HL-60 (cell line): ENCODE data around the gene AS3MT.

Experiments
- DNase-seq, 2 experiments: peaks; one replicate each; pipeline ENCODE4 v3.0.0-alpha.2; 2010 to 2020; ENCODE audit warnings: low read depth in 1 of 2, low spot score in 1 of 2
- H3K27ac ChIP-seq: fragments of 250-450 bp; sonication (Bioruptor Pico); replicated peaks from 2 replicates; pipeline ENCODE4 v1.5.1; 2020; ENCODE audit warnings: mild to moderate bottlenecking, moderate library complexity
- H3K27me3 ChIP-seq: fragments of 250-450 bp; sonication (Bioruptor Pico); 2 replicates; pipeline ENCODE4 v1.5.1; 2021; ENCODE audit warnings: mild to moderate bottlenecking, moderate library complexity; ENCODE audit not compliant: insufficient read depth, poor library complexity, severe bottlenecking
- H3K4me3 ChIP-seq: replicated peaks from 2 replicates; pipeline ENCODE4 v1.5.1; 2011; ENCODE audit warnings: mild to moderate bottlenecking, control low read depth, low read length; ENCODE audit not compliant: insufficient read depth
- GABPA ChIP-seq: IDR thresholded peaks from 2 replicates; pipeline ENCODE4 v1.6.1; 2012; ENCODE audit warnings: low read depth
- POLR2AphosphoS5 ChIP-seq: IDR thresholded peaks from 2 replicates; pipeline ENCODE4 v1.6.1; 2012; ENCODE audit warnings: low read depth
- SPI1 ChIP-seq: IDR thresholded peaks from 2 replicates; pipeline ENCODE4 v1.6.1; 2012; ENCODE audit warnings: low read depth, mild to moderate bottlenecking, borderline replicate concordance
- TF ChIP-seq, protein P1 (sequence below): IDR thresholded peaks from one replicate; pipeline ENCODE4 v1.5.1; 2011; ENCODE audit warnings: low read length, control low read depth, inconsistent platforms; ENCODE audit not compliant: insufficient read depth
- TF ChIP-seq, protein P2 (sequence below): IDR thresholded peaks from 2 replicates; pipeline ENCODE4 v1.6.1; 2012; ENCODE audit warnings: low read depth; ENCODE audit not compliant: insufficient replicate concordance

AS3MT gene

DNA sequence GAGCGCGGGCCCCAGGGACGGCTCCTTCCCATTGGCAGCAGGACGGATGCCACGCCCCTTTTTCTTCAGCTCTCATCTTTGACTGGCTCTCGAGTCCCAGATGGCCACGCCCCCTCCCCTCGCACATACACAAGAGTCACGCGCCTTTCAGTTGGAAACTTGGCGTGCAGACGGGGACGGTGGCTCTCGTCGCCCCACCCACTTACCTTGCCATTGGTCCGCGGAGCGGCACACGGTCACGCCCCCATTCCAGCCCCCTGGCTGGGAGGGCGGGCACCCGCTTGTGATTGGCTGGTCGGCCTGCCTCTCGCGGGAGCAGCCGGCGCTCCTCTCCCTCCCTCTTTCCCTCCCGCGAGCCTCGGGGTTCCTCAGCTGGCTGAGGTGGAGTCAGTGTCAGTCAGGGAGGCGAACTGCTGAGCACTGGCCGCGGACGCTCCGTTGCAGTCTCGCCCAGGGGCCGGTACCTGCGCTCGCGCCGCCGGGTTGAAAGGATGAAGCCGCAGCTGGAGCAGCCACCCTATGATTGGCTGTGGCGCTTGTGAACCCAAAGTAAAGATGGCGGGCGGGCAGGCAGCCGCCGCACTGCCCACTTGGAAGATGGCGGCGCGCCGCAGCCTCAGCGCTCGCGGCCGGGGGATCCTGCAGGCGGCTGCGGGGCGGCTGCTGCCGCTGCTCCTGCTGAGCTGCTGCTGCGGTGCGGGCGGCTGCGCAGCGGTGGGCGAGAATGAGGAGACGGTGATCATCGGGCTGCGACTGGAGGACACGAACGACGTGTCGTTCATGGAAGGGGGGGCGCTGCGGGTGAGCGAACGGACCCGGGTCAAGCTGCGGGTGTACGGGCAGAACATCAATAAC, 48.9 kb downstream of the AS3MT start, which contains the start of gene CNNM2:
TSS of gene CNNM2 (plus strand) at position 333 of the 855 bp plus-strand sequence. CDS start at position 520, 187 bp downstream.
- peak within 1 kb of the TSS; percentile 84 for H3K27ac ChIP-seq
- no peak for TF ChIP-seq SPI1
- TF ChIP-seq POLR2AphosphoS5 = peak; percentile 47
- TF ChIP-seq, protein P1, sequence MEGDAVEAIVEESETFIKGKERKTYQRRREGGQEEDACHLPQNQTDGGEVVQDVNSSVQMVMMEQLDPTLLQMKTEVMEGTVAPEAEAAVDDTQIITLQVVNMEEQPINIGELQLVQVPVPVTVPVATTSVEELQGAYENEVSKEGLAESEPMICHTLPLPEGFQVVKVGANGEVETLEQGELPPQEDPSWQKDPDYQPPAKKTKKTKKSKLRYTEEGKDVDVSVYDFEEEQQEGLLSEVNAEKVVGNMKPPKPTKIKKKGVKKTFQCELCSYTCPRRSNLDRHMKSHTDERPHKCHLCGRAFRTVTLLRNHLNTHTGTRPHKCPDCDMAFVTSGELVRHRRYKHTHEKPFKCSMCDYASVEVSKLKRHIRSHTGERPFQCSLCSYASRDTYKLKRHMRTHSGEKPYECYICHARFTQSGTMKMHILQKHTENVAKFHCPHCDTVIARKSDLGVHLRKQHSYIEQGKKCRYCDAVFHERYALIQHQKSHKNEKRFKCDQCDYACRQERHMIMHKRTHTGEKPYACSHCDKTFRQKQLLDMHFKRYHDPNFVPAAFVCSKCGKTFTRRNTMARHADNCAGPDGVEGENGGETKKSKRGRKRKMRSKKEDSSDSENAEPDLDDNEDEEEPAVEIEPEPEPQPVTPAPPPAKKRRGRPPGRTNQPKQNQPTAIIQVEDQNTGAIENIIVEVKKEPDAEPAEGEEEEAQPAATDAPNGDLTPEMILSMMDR = no peak
- TF ChIP-seq, protein P2, sequence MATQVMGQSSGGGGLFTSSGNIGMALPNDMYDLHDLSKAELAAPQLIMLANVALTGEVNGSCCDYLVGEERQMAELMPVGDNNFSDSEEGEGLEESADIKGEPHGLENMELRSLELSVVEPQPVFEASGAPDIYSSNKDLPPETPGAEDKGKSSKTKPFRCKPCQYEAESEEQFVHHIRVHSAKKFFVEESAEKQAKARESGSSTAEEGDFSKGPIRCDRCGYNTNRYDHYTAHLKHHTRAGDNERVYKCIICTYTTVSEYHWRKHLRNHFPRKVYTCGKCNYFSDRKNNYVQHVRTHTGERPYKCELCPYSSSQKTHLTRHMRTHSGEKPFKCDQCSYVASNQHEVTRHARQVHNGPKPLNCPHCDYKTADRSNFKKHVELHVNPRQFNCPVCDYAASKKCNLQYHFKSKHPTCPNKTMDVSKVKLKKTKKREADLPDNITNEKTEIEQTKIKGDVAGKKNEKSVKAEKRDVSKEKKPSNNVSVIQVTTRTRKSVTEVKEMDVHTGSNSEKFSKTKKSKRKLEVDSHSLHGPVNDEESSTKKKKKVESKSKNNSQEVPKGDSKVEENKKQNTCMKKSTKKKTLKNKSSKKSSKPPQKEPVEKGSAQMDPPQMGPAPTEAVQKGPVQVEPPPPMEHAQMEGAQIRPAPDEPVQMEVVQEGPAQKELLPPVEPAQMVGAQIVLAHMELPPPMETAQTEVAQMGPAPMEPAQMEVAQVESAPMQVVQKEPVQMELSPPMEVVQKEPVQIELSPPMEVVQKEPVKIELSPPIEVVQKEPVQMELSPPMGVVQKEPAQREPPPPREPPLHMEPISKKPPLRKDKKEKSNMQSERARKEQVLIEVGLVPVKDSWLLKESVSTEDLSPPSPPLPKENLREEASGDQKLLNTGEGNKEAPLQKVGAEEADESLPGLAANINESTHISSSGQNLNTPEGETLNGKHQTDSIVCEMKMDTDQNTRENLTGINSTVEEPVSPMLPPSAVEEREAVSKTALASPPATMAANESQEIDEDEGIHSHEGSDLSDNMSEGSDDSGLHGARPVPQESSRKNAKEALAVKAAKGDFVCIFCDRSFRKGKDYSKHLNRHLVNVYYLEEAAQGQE = peak; percentile 77
- peak; percentile 100 for DNase-seq

DNA sequence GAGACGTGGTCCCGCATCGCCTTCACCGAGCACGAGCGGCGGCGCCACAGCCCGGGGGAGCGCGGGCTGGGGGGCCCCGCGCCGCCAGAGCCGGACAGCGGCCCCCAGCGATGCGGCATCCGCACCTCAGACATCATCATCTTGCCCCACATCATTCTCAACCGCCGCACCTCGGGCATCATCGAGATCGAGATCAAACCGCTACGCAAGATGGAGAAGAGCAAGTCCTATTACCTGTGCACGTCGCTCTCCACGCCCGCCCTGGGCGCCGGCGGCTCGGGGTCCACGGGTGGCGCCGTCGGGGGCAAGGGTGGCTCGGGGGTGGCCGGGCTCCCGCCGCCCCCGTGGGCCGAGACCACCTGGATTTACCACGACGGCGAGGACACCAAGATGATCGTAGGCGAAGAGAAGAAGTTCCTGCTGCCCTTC, 49.6 kb downstream of the AS3MT start:
- Histone ChIP-seq H3K27ac (peak overlapping the region; percentile 70), H3K4me3 (peak overlapping the region; percentile 91), H3K27me3 (no peaks in the 10 kb centered on the region)
- TF ChIP-seq, protein P1 = no peak
- TF ChIP-seq SPI1 = no peak
- no peak for TF ChIP-seq GABPA
- TF ChIP-seq, protein P2 = no peak
- TF ChIP-seq POLR2AphosphoS5 = no peak
- DNase-seq = peak in 1 of 2 experiments; percentile 19

More for the DNA sequence above, 48.9 kb downstream of the AS3MT start, which contains the start of gene CNNM2:
- Histone ChIP-seq H3K4me3 (peak within 1 kb of the TSS; percentile 91), H3K27me3 (no peaks in the 10 kb centered on the region)

DNA sequence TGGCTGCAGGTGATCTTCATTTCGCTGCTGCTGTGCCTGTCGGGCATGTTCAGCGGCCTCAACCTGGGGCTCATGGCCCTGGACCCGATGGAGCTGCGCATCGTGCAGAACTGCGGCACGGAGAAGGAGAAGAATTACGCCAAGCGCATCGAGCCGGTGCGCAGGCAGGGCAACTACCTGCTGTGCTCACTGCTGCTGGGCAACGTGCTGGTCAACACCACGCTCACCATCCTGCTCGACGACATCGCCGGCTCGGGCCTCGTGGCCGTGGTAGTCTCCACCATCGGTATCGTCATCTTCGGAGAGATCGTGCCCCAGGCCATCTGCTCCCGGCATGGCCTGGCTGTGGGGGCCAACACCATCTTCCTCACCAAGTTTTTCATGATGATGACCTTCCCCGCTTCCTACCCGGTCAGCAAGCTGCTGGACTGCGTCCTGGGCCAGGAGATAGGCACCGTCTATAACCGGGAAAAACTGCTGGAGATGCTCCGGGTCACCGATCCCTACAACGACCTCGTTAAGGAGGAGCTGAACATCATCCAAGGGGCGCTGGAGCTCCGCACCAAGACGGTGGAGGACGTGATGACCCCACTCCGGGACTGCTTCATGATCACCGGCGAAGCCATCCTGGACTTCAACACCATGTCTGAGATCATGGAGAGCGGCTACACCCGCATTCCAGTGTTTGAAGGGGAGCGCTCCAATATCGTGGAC, 50.1 kb downstream of the AS3MT start:
- no peak overlapping the region for H3K27ac ChIP-seq
- H3K4me3 ChIP-seq = peak overlapping the region; percentile 91
- TF ChIP-seq, protein P1 = no peak
- TF ChIP-seq, protein P2 = no peak
- TF ChIP-seq GABPA = no peak
- TF ChIP-seq SPI1 = no peak
- no peak for TF ChIP-seq POLR2AphosphoS5
- H3K27me3 ChIP-seq = no peaks in the 10 kb centered on the region
- DNase-seq = no peak
